ENCODE results near the gene CYBRD1.
"Not testable (repeated sequence)": the region's sequence is repeated elsewhere in the genome, so short reads cannot be mapped to it uniquely, and the experiment has no call there.

The CYBRD1 gene

GRCh38 chr2:171523088-171524017 is 1.1 kb downstream of the CYBRD1 start:
- TF ChIP-seq CTCF (IDR thresholded peaks at IDR 0.05; ENCODE audit: insufficient read depth, missing control alignments): no peak
- FAIRE-seq: no peak
- no peak for DNase-seq (ENCODE audit: insufficient read length, low spot score)

GRCh38 chr2:171524018-171524401 is 1.7 kb downstream of the CYBRD1 start:
- DNase-seq (ENCODE audit: insufficient read length, low spot score) (no peak), FAIRE-seq (no peak)

GRCh38 chr2:171529914-171530313 is 7.6 kb downstream of the CYBRD1 start:
- no peak for FAIRE-seq
- TF ChIP-seq CTCF (IDR thresholded peaks at IDR 0.05; ENCODE audit: insufficient read depth, missing control alignments): peak; percentile 14
- DNase-seq (ENCODE audit: insufficient read length, low spot score): no peak

More at GRCh38 chr2:171524018-171524401, 1.7 kb downstream of the CYBRD1 start:
- TF ChIP-seq CTCF (IDR thresholded peaks at IDR 0.05; ENCODE audit: insufficient read depth, missing control alignments): no peak

GRCh38 chr2:171530378-171530777 is 8.1 kb downstream of the CYBRD1 start:
- DNase-seq (ENCODE audit: insufficient read length, low spot score) (no peak), FAIRE-seq (no peak)
- no peak for TF ChIP-seq CTCF (IDR thresholded peaks at IDR 0.05; ENCODE audit: insufficient read depth, missing control alignments)

GRCh38 chr2:171530859-171531258 is 8.6 kb downstream of the CYBRD1 start:
- not testable (repeated sequence) for FAIRE-seq; DNase-seq (ENCODE audit: insufficient read length, low spot score)

- FAIRE-seq (no peak), DNase-seq (ENCODE audit: insufficient read length, low spot score) (no peak)
- TF ChIP-seq CTCF (IDR thresholded peaks at IDR 0.05; ENCODE audit: insufficient read depth, missing control alignments): no peak
These were observed 9.0 kb downstream of the CYBRD1 start for GRCh38 chr2:171531291-171531690.

GRCh38 chr2:171531836-171532450 is 9.7 kb downstream of the CYBRD1 start:
- no peak for TF ChIP-seq CTCF (IDR thresholded peaks at IDR 0.05; ENCODE audit: insufficient read depth, missing control alignments)
- DNase-seq (ENCODE audit: insufficient read length, low spot score): no peak
- FAIRE-seq: no peak
